GM18499 (cell line): Measurements from ENCODE around the gene MARCHF11.
A peak's percentile ranks its signal among the peaks of the same experiment; 100 is the strongest.

Source experiments
- ATAC-seq: cut with Tn5 transposase; IDR thresholded peaks from one replicate; pipeline ENCODE4 v1.9.1; 2021; ENCODE audit warnings: moderate number of reproducible peaks; ENCODE audit not compliant: insufficient read depth, unreplicated experiment

MARCHF11 gene, protein sequence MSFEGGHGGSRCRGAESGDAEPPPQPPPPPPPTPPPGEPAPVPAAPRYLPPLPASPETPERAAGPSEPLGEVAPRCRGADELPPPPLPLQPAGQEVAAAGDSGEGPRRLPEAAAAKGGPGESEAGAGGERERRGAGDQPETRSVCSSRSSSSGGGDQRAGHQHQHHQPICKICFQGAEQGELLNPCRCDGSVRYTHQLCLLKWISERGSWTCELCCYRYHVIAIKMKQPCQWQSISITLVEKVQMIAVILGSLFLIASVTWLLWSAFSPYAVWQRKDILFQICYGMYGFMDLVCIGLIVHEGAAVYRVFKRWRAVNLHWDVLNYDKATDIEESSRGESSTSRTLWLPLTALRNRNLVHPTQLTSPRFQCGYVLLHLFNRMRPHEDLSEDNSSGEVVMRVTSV

DNA sequence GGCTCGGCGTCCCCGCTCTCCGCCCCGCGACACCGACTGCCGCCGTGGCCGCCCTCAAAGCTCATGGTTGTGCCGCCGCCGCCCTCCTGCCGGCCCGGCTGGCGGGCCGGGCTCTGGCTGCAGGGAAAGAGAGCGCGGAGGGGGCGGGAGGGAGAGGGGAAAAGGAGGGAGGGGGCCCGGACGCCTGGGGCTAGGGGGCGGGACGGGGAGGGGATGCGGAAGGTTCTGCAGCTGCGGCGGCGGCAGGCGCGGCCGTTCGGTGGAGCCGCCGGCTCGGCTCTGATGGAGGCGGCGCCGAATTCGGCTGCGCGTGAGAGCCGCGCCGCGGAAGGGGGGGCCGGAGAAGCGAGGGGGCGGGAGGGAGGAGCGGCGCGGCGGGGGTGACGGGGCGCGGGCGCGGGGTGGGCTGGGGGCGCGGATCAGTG is at the start of gene MARCHF11:
Gene MARCHF11 (minus strand): TSS at position 281 of the 425 bp plus-strand sequence. CDS start 216 bp downstream, at position 65.
- no peak for ATAC-seq

DNA sequence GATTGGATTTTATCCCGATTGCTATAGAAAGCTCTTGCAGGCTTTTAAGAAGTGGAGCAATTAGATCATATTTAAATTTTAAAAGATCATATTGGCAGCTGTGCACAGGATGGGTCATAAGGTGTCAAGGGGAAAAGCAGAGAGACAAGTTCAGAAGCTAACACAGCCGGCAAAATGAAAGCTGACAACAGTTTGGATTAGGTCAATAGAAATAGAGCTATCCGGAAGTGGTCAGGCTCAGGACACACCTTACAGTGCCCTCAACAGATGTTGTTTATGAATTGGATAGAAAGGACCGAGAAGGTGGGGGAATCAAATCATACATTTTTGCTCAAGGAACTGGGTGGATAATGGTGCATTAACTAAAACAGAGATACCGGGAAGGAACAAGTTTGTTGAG is 46.3 kb upstream of the MARCHF11 start:
- ATAC-seq: no peak

DNA sequence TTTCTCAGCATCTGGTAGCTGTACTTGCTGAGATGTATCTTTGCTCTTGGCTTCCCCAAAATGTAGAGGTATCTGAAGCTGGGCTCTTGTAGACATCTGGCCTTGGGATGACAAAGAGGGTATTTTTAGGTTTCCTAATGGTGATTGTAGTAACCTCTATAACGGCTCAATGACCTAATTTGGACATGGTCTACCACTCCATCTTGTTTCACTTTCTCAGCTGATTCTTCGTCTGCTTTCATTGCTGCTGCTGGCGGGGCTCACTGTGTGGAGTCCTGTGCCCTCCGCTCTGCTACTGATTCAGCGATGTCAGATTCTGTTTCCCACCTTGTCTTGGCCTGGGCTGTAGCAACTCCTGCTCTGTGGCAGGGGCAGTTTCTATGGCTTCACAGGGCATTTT is 12.7 kb upstream of the MARCHF11 start:
- no peak for ATAC-seq

DNA sequence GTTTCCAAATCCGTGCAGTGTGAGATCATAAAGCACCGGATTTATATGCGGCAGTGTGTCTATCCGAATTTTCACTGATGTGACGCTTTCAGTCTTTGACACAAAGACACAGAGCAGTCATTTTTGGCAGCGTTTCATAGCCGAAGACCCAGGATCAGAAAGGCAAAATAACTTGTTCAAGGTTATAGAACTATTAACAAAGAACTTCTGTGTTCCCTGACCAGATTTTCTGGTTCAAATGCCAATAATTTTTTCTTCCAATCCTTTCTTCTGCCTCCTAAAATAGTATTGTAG is 1.1 kb upstream of the MARCHF11 start:
- no peak for ATAC-seq

DNA sequence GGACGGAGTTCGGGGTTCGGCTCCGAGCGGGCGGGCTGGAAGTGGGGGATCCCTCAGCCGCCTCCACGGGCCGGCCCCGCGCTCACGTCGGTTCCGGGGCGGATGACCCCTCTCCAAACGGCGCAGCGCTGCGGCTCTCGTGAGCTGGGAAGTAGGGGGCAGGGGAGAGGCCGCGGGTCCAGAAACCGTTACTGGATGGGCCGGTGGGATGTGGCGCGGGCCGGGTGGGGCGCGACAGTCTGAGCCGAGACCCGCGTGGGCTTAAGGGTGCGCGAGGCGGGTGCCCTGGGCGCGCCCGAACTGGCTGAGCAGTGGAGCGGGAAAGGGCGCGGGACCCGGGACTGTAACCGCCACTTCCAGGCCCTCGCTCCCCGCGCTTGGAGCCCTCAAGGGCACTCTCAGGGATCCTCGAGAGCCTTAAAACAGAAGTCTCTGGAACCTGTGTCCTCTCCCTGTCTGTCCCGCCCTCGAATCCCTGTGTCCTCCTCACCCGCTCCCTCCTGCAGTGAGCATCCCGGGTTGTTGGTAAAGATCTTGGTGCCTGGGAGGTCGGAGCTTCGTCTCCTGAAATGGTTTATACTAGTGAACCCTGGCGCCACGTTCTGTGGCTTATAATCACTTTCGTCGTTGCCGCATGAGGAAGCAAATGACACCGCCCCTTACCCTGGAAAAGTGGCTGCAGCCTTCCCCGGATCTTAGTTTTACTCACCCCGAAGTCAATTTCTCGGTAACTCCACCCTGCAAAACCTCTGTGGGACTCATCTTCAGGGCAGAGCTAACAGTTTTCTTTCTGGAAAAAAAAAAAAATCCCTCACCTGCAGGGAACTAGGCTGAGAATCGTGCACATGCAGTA is 571 bp upstream of the MARCHF11 start:
- ATAC-seq: no peak

DNA sequence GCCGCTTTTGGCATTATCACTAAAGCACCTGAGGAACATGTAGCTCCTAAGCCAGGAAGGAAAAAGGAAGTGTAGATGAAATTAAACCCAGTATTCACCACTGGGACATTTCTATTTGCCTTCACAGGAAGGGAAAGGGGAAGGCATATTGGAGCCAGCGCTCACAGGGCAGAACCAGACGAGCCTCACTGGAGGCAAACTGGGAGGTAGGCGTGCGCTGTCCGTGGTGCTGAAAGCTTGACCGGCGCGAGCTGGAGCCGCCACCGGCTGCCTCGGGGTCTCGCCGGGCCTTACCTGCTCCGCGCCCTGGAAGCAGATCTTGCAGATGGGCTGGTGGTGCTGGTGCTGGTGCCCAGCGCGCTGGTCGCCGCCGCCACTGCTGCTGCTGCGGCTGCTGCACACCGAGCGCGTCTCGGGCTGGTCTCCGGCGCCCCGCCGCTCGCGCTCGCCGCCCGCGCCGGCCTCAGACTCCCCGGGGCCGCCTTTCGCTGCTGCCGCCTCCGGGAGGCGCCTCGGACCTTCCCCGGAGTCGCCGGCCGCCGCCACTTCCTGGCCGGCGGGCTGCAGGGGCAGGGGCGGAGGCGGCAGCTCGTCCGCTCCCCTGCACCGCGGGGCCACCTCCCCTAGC is 732 bp downstream of the MARCHF11 start:
- no peak for ATAC-seq

DNA sequence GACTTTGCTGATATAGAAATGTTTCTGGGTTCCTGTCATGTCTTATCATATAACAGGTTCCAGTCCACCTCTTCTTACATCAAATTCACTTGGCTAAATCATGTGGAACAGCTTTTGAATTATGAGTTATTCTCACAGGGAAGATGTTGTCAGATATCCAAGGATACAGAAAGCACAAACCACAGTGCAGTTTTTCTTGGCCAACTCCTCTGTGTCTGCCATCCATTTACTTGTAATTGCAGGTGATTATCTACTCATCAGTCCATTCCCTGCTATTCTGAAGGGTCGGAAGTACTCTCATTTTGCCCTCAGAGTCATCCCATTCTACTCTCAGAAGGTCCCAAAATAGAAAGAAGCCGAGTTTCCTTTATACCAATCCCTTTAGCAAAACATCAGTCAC is 10.0 kb downstream of the MARCHF11 start:
- ATAC-seq: no peak

DNA sequence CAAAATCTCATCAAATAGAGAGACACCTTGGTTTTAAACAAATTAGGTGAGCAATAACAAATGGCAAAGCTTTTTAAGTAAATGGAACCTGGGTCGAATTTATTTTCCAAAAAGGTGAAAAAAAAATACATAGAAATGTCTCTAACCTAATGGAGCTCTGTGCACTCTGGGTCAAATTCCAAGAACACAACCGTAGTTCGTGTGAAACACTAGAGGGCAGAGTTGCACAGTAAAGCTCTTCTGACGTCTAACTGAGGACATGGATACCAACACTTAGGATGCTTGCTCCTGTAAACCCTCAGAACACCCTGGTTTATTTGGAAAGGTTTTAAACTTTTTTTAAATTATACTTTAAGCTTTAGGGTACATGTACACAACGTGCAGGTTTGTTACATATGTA is 18.9 kb downstream of the MARCHF11 start:
- ATAC-seq: peak; percentile 95

DNA sequence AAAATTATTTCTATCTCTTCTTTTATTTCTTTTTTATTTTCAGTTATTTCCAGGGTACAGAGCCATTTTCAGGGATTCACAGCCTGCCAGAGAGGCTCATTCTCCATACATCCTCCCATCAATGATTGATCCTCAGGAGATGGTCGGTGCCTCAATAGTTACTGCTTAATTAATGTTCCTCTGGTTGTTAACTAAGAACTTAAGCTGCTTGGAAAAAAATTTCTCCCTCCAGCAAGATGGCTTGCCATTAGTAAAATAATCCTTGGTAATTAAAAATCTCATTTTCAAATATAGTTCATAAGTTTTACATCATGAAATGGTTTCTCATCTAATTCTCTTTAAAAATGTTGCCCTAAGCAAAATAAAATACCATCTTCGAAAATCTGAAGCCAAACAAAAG is 20.0 kb downstream of the MARCHF11 start:
- no peak for ATAC-seq

DNA sequence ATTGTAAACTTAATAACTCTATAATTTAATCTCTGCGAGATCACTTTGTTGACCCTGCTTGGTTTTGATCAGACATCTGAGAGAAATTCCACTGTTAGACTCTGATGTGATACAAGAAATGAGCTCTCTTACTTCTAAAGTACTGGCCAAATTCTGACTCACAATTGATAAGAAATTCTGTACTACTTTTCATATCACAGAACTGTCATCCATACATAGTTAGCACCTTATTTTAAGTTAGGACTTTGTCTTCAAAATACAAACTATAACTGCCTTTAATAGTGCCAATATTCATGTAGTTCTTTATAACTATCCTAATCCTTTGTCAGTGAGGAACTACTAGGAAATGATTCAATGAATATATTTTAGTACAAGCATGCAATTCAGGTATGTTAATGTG is 23.4 kb downstream of the MARCHF11 start:
- no peak for ATAC-seq

DNA sequence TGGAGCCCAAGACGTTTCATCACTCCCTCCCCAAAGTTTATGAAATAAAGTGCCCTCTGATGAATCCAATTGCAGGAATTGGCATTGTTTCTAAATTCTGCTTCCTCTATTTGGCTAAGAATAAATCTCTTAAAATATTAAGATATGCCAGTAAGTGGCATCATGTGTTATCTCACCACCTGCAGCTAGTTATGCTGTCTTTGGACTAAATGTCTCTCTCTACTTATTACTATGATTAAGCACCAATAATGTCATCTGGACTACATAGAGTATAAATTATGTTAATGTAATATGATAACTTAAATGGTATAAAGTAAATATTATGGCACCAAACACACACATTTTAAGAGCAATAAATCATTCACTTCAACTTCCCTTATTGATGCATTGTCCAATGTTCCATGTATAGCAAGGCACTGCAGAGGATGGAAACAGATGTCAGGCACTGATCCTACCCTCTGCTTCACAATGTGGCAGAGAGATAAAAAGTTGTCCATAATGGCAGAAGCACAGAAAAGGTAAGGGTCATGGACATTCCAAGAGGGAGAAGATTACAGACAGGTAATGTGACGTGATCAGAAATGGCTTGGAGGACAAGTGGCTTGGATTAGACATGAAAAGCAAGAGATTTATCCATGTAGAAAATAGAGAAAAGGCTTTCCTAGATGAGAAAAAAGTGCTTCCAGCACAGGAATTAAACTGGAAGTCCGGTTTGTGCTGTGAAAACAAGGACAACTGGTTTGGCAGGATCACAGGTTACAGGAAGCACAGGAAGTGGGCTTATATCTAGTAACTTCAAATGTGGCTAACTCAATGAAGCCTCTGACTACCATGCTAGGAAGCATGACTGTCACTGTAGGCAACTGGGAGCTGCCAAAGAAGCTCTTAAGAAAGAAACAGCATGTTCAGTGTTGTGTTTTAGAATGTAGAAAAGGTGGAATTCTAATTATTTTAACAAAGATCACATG is 26.7 kb downstream of the MARCHF11 start:
- no peak for ATAC-seq

DNA sequence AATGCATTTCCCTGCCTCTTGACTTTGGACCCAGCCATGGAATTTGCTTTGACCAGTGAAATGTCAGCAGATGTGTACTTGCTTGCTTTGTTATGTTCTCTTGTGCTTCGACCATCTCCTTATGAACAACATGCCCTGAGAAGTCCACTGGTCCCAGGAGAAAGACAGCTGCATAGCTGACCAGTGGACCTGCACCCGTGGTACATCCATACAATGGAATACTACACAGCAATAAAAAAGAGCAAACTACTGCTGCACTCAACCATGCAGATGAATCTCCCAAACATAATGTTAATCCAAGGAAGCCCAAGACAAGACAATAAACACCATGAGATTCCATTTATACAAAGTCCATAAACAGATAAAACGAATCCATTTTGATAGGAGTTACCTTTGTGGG is 30.0 kb downstream of the MARCHF11 start:
- ATAC-seq: no peak

DNA sequence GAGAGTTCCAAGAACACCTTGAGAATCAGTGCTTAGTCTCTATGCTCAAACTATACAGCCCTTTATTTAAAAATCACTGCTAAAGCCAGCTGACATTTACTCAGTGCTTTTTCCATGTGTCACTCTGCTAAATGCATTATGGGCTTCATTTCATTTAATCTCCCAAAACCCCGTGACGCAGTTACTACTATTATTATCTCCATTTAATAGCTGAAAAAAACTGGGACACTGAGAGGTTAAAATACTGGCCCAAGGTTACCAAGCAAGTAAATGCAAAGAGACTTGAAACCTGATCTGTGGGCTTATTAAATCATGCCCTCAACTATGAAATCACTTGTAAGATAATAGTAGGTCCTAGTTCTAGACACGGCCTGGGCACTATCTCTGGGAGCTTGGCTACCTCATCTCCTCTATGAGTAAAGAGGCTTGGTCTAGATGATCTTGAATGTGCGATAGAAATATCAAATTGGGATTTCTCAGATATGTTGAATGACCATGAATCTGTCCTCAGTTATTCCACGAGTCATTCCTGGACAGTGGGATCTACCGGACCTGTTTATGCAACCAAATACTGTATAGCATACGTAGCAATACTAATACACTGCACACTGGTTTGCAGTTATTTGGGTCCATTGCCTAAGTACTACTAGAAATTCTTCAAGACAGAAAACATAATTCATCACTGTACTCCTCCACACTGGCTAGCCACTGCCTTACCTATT is 32.3 kb downstream of the MARCHF11 start:
- ATAC-seq: no peak

DNA sequence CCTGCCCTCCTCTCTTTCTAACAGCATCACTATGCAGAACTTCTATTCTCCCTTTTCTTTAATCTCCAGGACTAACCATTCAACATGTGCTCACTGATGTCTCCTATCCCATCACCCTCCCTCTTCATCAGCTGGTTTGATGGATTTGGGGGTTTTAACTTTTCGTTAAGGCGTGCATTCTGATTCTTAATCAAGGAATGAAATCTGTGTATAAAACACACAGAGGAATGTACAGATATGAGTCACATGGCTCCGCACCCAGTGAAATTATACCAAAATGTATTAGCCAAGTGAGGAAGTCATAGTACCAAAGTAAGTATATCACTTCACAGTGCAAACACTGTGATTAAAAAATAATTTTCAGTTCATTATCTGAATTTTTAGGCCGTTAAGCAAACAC is 35.2 kb downstream of the MARCHF11 start:
- no peak for ATAC-seq

DNA sequence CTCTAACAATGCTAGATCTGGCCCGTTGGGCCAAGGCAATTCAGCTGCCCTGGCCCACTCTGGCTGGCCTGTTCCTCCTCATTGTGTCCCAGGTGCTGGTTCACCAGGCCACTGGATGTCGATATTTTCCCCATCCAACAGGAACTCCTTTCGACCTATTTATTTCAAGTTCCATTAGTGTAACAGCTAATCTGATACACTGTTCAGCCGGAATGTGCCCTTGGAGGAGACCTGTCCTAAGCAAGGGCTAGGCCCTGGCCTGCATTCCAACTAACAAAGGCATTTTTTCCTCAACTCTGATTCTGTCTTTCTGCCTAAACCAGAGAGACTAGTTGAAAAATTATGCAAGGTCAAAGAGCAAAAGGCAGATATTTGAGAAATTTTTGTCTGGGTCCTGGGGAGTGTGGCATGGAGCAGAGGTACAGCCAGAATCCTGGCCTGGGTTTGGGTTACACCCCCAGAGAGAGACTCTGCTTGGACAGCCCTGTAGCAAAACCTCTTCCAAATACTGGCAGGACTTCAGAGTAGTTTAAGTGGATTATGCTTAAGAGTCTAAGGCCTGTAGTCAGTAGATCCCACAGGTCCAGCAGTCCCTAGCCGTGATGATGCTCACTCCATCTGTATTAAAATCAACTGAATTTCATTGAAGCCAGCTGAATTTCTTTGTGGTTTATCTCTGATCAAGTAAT is 36.1 kb downstream of the MARCHF11 start:
- ATAC-seq: no peak

DNA sequence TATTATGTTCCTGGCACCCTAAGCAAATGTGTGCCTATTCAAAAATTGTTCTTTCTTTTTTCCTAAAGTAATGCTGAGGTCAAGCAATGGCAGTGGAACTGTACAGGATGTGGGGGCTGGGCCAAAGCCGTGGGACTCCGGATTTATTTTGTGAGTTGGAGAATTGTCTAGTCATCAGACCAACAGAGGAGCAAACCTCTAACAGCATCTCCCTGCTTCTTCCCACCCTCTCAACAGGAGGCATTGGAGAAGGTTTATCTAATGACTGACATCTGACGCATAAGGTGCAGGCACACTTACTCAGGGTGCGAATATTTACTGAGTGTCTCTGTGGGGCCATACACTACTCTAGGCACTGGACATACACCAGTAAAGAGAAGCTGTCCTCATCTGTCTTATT is 38.6 kb downstream of the MARCHF11 start:
- no peak for ATAC-seq

DNA sequence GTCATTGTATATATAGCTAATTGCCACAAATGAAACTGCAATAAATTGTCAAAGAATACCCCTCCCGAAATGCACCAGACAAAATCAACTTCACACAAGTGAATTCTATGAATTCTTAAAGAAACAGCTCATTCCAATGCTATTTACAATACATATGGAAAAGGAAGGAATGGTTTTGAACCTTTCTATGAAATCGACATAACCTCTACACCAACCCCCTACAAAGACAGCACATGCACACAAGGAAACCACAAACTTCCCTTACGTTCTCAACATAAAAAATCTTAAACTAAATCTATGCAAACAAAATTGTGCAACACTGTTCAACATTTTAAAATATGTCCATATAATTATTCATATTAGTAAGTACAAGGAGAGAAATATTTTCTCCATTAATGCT is 39.2 kb downstream of the MARCHF11 start:
- ATAC-seq: no peak

DNA sequence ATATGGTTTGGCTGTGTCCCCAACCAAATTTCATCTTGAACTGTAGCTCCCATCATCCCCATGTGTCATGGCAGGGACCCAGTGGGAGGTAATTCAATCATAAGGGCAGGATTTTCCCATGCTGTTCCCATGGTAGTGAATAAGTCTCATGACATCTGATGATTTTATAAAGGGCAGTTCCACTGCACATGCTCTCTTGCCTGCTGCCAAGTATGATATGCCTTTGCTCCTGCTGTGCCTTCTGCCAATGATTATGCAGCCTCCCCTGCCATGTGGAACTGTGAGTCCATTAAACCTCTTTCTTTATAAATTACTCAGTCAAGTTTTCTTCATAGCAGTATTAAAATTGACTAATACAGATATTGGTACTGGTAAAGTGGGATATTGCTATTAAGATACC is 42.4 kb downstream of the MARCHF11 start:
- ATAC-seq: no peak

DNA sequence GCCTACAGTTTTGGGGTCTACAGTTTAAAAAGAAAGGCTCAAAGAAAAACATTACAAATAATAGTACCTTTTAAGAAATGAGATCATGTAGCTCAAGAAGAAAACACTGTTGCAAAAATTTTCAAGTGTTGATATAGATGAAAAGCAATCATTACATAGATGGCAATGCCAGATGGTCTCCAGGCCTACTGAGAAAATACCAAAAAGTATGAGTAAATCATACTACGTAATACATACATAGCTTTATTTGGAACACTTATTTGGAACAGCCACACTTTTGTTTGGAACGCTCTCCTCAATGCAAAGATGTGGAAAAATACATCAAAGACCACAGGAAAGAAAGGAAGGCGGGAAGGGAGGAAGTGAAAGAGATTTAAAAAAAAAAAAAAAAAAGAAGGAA is 44.1 kb downstream of the MARCHF11 start:
- no peak for ATAC-seq
